CD14-positive monocyte (primary cell): ENCODE results near the gene PCDH1. TPM values are rescaled to one million over a fixed set of nuclear protein-coding genes. Genes with fewer than 3 reads are reported as not detected.

Experiments used
- DNase-seq, 3 donors: peaks; one replicate each; pipeline ENCODE4 v3.0.0-alpha.2; 2011 to 2022
- H2AFZ ChIP-seq: 2 replicates; pipeline ENCODE4 v1.6.0; 2012; ENCODE audit warnings: mild to moderate bottlenecking, low read depth, low read length, inconsistent platforms; ENCODE audit not compliant: insufficient read depth, poor library complexity, severe bottlenecking
- H3K27ac ChIP-seq, 2 donors: 1 replicate in 1 of 2; 2 replicates in 1 of 2; pipeline ENCODE4 v1.5.1; 2012 to 2013; ENCODE audit warnings: low read length in 2 of 2, control low read depth in 1 of 2, inconsistent platforms in 1 of 2, low read depth in 1 of 2, mild to moderate bottlenecking in 1 of 2
- H3K27me3 ChIP-seq, 2 donors: one replicate each; pipeline versions ENCODE4 v1.6.0 to v1.6.1; 2011 to 2013; ENCODE audit warnings: low read length in 2 of 2; ENCODE audit not compliant: control insufficient read depth in 2 of 2, insufficient read depth in 2 of 2
- H3K36me3 ChIP-seq, 2 donors: replicated peaks in 1 of 2; 1 replicate in 1 of 2; 2 replicates in 1 of 2; pipeline versions ENCODE4 v1.5.1 to v1.6.1; 2012 to 2013; ENCODE audit warnings: low read length in 2 of 2, control low read depth in 1 of 2, inconsistent platforms in 1 of 2, mild to moderate bottlenecking in 1 of 2; ENCODE audit not compliant: insufficient read depth in 2 of 2, control insufficient read depth in 1 of 2
- H3K4me1 ChIP-seq, 2 donors: 1 replicate in 1 of 2; 2 replicates in 1 of 2; pipeline versions ENCODE4 v1.5.1 to v1.6.1; 2012 to 2013; ENCODE audit warnings: low read length in 2 of 2, control low read depth in 1 of 2, inconsistent platforms in 1 of 2, mild to moderate bottlenecking in 1 of 2, moderate library complexity in 1 of 2; ENCODE audit not compliant: insufficient read depth in 2 of 2, control insufficient read depth in 1 of 2
- H3K4me2 ChIP-seq: replicated peaks from 2 replicates; pipeline ENCODE3; 2012; ENCODE audit warnings: low read length, moderate library complexity, mild to moderate bottlenecking; ENCODE audit not compliant: poor library complexity, severe bottlenecking; ENCODE audit errors: extremely low read depth
- H3K4me3 ChIP-seq, 3 experiments: fragments of 200-600 bp in 1 of 3; sonication (generic) in 1 of 3; replicated peaks in 1 of 3; 1 replicate in 2 of 3; 2 replicates in 1 of 3; pipeline ENCODE4 v1.5.1; 2011 to 2013; ENCODE audit warnings: low read length in 3 of 3, mild to moderate bottlenecking in 3 of 3, control low read depth in 2 of 3, low read depth in 2 of 3, inconsistent platforms in 1 of 3, moderate library complexity in 1 of 3
- H3K79me2 ChIP-seq: 2 replicates; pipeline ENCODE4 v1.6.0; 2012; ENCODE audit warnings: mild to moderate bottlenecking, control low read depth, inconsistent platforms, low read length, moderate library complexity; ENCODE audit not compliant: insufficient read depth
- H3K9ac ChIP-seq: 2 replicates; pipeline ENCODE4 v1.6.0; 2017; ENCODE audit warnings: low read length, mild to moderate bottlenecking; ENCODE audit not compliant: insufficient read depth, poor library complexity, severe bottlenecking
- H3K9me3 ChIP-seq, 2 donors: replicated peaks in 1 of 2; 1 replicate in 1 of 2; 2 replicates in 1 of 2; pipeline versions ENCODE4 v1.5.1 to v1.6.1; 2012 to 2013; ENCODE audit warnings: low read length in 2 of 2, control low read depth in 1 of 2; ENCODE audit not compliant: control insufficient read depth in 1 of 2, insufficient read depth in 1 of 2
- H4K20me1 ChIP-seq: 2 replicates; pipeline ENCODE4 v1.6.0; 2012; ENCODE audit warnings: mild to moderate bottlenecking, low read length, control low read depth, moderate library complexity; ENCODE audit not compliant: insufficient read depth
- H3K27ac Mint-ChIP-seq, 7 donors: one replicate each; pipeline ENCODE4 v1.8.0; 2020; ENCODE audit warnings: mild to moderate bottlenecking in 7 of 7, mixed read lengths in 7 of 7, moderate library complexity in 6 of 7, inconsistent platforms in 2 of 7
- H3K27me3 Mint-ChIP-seq, 3 donors: one replicate each; pipeline ENCODE4 v1.8.0; 2021 to 2022; ENCODE audit warnings: low read depth in 3 of 3, mild to moderate bottlenecking in 3 of 3, mixed read lengths in 3 of 3, moderate library complexity in 3 of 3, inconsistent platforms in 1 of 3
- H3K36me3 Mint-ChIP-seq, 2 donors: one replicate each; pipeline ENCODE4 v1.8.0; 2020; ENCODE audit warnings: mixed read lengths in 2 of 2, inconsistent platforms in 1 of 2, mild to moderate bottlenecking in 1 of 2
- H3K4me1 Mint-ChIP-seq: one replicate; pipeline ENCODE4 v1.8.0; 2020; ENCODE audit warnings: mild to moderate bottlenecking, mixed read lengths
- H3K4me3 Mint-ChIP-seq, 2 donors: one replicate each; pipeline ENCODE4 v1.8.0; 2020; ENCODE audit warnings: mild to moderate bottlenecking in 2 of 2, mixed read lengths in 2 of 2, moderate library complexity in 1 of 2
- H3K9me3 Mint-ChIP-seq, 7 donors: one replicate each; pipeline ENCODE4 v1.8.0; 2020 to 2022; ENCODE audit warnings: mixed read lengths in 7 of 7, mild to moderate bottlenecking in 6 of 7, moderate library complexity in 6 of 7, inconsistent platforms in 2 of 7
- WGBS: methylation state at CpG from one replicate; pipeline ENCODE4 v1.1.5; 2013; ENCODE audit warnings: missing lambda C conversion rate; ENCODE audit not compliant: insufficient coverage; 5-methylcytosine and 5-hydroxymethylcytosine counted together
- intact Hi-C, 2 donors: fragments of 100-400 bp; cut with micrococcal nuclease; formaldehyde crosslinking; loops; one replicate each; pipeline versions ENCODE4 v1.15.0 to v1.15.1; 2023
- polyA plus RNA-seq, 3 donors: library from polyadenylated mRNA; depleted of rRNA in 1 of 3; unstranded in 2 of 3; stranded (reverse) in 1 of 3; fragments of 300-500 nt in 2 of 3; fragments of >200 nt in 1 of 3; fragmentation: Illumina TruSeq in 2 of 3; gene quantifications; 1 replicate in 2 of 3; 2 replicates in 1 of 3; pipeline ENCODE4 v1.2.3, GENCODE V29; 2012 to 2021
- TF ChIP-seq, protein P1 (sequence below): fragments of 200-600 bp; IDR thresholded peaks from one replicate; pipeline ENCODE4 v1.8.0; 2022; ENCODE audit warnings: antibody characterized with exemption, mild to moderate bottlenecking

PCDH1 gene
- polyA plus RNA-seq, 3 donors = not detected

DNA sequence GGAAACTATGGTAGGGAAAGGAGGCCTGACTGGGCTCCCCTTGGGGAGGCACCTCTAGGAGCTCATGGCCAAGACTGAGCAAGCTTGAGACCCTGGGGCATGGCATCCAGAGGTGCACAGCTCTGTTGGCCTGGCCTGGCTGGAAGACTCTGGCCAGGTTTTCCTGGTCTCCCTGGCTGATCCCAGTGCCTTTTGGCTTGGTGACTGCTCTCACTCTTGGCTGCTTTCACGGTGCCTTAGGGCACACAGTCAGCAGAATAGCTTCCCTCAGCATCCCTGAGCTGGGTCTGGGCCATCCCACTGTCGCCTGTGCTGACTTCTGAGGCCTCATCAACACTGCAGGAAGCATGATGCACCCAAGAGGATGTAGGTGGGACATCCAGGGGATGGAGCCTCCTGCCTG is 32.1 kb upstream of the PCDH1 start:
- Mint-ChIP-seq H3K9me3 (peaks cover 0 to 7% (median 3%) of the 10 kb centered on the region in 7 donors), H3K27ac (no peak overlapping the region), H3K4me1 (peaks cover 22% of the 10 kb centered on the region), H3K36me3 (peaks cover 3% of the 10 kb centered on the region in 2 donors), H3K4me3 (no peak overlapping the region), H3K27me3 (peaks cover 18 to 25% (median 20%) of the 10 kb centered on the region in 3 donors)
- no peak overlapping the region for H3K9ac ChIP-seq
- WGBS = 100% methylated on average over 1 of the region's 2 CpGs
- no peaks in the 10 kb centered on the region for H3K79me2 ChIP-seq
- H3K36me3 ChIP-seq = no peaks in the 10 kb centered on the region
- H3K27me3 ChIP-seq = peaks cover 9 to 13% of the 10 kb centered on the region in 2 donors
- TF ChIP-seq, protein P1, sequence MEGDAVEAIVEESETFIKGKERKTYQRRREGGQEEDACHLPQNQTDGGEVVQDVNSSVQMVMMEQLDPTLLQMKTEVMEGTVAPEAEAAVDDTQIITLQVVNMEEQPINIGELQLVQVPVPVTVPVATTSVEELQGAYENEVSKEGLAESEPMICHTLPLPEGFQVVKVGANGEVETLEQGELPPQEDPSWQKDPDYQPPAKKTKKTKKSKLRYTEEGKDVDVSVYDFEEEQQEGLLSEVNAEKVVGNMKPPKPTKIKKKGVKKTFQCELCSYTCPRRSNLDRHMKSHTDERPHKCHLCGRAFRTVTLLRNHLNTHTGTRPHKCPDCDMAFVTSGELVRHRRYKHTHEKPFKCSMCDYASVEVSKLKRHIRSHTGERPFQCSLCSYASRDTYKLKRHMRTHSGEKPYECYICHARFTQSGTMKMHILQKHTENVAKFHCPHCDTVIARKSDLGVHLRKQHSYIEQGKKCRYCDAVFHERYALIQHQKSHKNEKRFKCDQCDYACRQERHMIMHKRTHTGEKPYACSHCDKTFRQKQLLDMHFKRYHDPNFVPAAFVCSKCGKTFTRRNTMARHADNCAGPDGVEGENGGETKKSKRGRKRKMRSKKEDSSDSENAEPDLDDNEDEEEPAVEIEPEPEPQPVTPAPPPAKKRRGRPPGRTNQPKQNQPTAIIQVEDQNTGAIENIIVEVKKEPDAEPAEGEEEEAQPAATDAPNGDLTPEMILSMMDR = no peak
- no peaks in the 10 kb centered on the region for H3K9me3 ChIP-seq
- H3K4me3 ChIP-seq = no peak overlapping the region
- H4K20me1 ChIP-seq = no peaks in the 10 kb centered on the region
- H2AFZ ChIP-seq = no peak overlapping the region
- H3K4me2 ChIP-seq = no peak overlapping the region
- no peak for DNase-seq
- H3K27ac ChIP-seq = no peak overlapping the region
- intact Hi-C loops = no loop called here
- H3K4me1 ChIP-seq = peaks cover 21 to 22% of the 10 kb centered on the region in 2 donors

GRCh38 chr5:141909212-141909611 is 31.0 kb upstream of the PCDH1 start:
- peaks cover 9 to 13% of the 10 kb centered on the region in 2 donors for H3K27me3 ChIP-seq
- Mint-ChIP-seq H3K4me3 (no peak overlapping the region), H3K4me1 (peaks cover 16% of the 10 kb centered on the region), H3K27ac (no peak overlapping the region), H3K9me3 (peaks cover 0 to 8% (median 3%) of the 10 kb centered on the region in 7 donors), H3K27me3 (peaks cover 18 to 24% (median 20%) of the 10 kb centered on the region in 3 donors), H3K36me3 (no peaks in the 10 kb centered on the region)
- no peak overlapping the region for H3K4me2 ChIP-seq
- intact Hi-C loops = no loop called here
- H3K79me2 ChIP-seq = no peaks in the 10 kb centered on the region
- no CpG with 5 or more reads among the region's 4 CpGs for WGBS
- H3K9me3 ChIP-seq = no peaks in the 10 kb centered on the region
- TF ChIP-seq, protein P1 = no peak
- H3K4me3 ChIP-seq = no peak overlapping the region
- DNase-seq = no peak
- no peak overlapping the region for H3K27ac ChIP-seq
- peaks cover 18% of the 10 kb centered on the region in 2 donors for H3K4me1 ChIP-seq
- H4K20me1 ChIP-seq = no peaks in the 10 kb centered on the region
- H3K36me3 ChIP-seq = no peaks in the 10 kb centered on the region
- no peak overlapping the region for H3K9ac ChIP-seq
- no peak overlapping the region for H2AFZ ChIP-seq
